Stimulated activated CD4-positive, alpha-beta T cell treated with anti-CD3 and anti-CD28 coated beads, Interleukin-15, amount 100 ng/mL, for 1 hour (primary cell): Measurements from ENCODE around the gene MIER2.
A peak's percentile ranks its signal among the peaks of the same experiment; 100 is the strongest.
"Not testable (repeated sequence)": the region's sequence is repeated elsewhere in the genome, so short reads cannot be mapped to it uniquely, and the experiment has no call there.

Source experiments
- DNase-seq, 2 donors: peaks; one replicate each; pipeline ENCODE4 v3.0.0-alpha.2; 2020; ENCODE audit warnings: low read depth in 1 of 2, low spot score in 1 of 2

Gene MIER2

DNA sequence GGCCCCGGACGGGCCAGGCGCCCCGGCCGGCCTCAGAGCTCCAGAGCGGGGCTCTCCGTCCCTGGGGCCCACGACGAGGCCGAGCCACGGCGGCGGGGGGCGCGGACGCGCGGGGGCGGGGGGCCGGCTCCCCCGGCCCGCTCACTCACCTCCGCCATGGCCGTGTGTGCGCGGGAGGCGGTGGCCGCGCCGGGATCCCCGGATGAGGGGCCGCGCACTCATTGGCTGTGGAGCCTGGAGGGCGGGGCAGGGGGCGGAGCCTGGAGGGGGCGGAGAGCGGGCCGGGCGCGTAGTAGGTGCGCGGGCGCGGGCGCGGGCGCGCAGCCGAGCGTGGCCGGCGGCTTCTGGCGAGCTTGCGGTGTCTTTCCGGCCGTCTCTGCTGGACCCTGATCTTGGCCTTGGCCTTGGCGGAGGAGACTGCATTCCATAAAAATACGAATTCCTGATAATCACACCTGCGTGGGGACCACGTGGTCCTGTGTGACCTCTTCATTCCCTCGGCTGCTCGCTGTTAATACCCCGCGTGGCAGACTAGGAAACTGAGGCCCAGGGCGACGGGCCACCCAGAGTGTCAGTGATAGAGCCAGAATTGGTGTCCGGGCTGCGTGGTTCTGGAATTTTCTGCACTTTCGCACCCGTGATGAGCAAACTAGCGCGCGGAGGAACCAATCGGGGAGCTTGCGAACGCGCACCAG, at the start of gene MIER2:
MIER2 (minus strand) TSS at position 172 of the 695 bp plus-strand sequence; CDS start at position 158, 14 bp downstream.
- peak; percentile 89 to 92 for DNase-seq

DNA sequence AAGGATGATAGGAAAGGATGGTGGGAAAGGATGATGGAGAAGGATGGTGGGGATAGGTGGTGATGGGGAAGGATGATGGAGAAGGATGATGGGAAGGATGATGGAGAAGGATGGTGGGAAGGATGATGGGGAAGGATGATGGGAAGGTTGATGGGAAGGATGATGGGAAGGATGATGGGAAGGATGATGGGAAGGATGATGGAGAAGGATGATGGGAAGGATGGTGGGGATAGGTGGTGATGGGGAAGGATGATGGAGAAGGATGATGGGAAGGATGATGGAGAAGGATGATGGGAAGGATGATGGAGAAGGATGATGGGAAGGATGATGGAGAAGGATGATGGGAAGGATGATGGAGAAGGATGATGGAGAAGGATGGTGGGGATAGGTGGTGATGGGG, 49.0 kb upstream of the MIER2 start:
- DNase-seq: not testable (repeated sequence)

DNA sequence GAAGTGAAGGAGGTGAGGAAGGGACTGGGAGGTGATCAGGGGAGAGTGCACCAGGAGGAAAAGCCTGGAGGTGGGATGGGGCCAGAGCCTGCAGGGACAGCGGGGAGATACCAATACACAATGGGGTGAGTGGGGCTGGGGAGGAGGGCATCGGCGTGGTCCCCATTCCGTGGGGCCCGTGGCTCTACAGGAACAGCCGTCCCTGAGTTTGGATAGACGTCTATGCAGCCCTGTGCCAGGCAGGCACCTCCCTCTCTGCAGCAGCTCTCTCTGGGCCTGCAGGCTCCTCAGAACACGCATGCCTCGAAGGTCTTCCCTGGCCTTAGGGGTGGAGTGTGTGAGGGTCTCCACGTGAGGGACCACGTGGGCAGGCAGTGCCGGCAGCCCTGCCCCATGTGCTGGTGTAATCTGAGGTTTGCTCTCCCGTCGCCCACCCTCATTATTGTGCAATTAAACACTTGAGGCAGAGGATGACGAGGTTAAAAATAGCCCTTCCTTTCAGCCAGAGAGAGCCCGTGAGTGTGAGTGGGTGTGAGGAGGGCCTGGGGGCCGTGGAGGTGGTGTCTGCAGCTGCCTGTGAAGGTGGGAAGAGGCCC, 47.9 kb upstream of the MIER2 start:
- DNase-seq: no peak

GRCh38 chr19:391726-392374, 47.3 kb upstream of the MIER2 start:
- DNase-seq: no peak

DNA sequence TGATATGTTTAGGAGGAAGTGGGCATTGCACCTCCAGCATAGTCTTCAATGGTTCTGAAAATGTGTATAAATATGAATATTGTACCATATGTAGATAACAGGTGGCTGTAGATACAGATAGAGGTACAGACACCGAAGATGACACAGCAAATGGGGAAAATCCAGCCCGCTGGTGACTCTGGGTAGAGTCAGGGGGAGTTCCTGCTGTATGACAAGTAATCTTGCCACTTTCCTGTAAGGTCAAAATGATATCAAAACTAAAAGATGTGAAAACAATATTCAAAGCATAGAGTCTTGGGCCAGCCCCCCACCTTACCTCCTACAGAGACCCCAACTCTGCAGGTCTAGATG, 46.6 kb upstream of the MIER2 start:
- DNase-seq: no peak

- no peak for DNase-seq
These were observed 46.0 kb upstream of the MIER2 start for GRCh38 chr19:390386-391206.

- no peak for DNase-seq
These were observed 45.3 kb upstream of the MIER2 start for GRCh38 chr19:389935-390289.

GRCh38 chr19:389255-389934, 44.8 kb upstream of the MIER2 start:
- DNase-seq: no peak

- no peak for DNase-seq
These were observed 44.1 kb upstream of the MIER2 start for GRCh38 chr19:388691-389090.

DNA sequence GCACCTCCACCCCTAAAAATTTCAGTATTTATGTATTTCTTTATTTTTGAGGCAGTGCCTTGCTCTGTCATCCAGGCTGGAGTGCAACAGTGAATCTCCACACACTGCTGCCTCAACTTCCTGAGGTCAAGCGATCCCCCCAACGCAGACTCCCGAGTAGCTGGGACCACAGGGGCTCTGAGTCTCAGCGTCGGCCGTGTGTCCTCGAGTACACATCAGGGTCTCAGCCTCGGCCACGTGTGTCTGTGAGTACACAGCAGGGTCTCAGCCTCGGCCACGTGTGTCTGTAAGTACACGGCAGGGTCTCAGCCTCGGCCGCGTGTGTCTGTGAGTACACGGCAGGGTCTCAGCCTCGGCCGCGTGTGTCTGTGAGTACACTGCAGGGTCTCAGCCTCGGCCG, 43.2 kb upstream of the MIER2 start:
- no peak for DNase-seq

DNA sequence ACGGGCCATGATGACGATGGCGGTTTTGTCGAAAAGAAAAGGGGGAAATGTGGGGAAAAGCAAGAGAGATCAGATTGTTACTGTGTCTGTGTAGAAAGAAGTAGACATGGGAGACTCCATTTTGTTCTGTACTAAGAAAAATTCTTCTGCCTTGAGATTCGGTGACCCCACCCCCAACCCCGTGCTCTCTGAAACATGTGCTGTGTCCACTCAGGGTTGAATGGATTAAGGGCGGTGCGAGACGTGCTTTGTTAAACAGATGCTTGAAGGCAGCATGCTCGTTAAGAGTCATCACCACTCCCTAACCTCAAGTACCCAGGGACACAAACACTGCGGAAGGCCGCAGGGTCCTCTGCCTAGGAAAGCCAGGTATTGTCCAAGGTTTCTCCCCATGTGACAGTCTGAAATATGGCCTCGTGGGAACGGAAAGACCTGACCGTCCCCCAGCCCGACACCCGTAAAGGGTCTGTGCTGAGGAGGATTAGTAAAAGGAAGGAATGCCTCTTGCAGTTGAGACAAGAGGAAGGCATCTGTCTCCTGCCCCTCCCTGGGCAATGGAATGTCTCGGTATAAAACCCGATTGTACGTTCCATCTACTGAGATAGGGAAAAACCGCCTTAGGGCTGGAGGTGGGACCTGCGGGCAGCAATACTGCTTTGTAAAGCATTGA, 42.2 kb upstream of the MIER2 start:
- DNase-seq: not testable (repeated sequence)

DNA sequence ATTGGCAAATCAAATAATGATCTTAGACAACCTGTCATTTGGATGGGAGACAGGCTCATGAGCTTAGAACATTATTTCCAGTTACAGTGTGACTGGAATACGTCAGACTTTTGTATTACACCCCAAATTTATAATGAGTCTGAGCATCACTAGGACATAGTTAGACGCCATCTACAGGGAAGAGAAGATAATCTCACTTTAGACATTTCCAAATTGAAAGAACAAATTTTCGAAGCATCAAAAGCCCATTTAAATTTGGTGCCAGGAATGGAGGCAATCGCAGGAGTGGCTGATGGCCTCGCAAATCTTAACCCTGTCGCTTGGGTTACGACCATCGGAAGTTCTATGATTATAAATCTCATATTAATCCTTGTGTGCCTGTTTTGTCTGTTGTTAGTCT, 41.6 kb upstream of the MIER2 start:
- not testable (repeated sequence) for DNase-seq

DNA sequence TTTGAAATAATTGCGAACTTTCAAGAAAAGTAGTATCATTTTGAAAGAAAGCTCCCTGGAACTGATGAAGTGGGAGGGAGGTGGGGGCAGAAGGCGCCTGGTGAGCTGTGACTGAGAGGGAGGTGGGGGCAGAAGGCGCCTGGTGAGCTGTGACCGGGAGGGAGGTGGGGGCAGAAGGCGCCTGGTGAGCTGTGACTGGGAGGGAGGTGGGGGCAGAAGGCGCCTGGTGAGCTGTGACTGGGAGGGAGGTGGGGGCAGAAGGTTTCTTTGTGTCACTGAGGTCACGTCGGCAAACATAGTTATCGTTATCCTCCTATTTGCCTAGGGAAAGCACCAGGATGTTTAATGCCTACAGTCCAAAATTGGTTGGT, 40.2 kb upstream of the MIER2 start:
- no peak for DNase-seq

DNA sequence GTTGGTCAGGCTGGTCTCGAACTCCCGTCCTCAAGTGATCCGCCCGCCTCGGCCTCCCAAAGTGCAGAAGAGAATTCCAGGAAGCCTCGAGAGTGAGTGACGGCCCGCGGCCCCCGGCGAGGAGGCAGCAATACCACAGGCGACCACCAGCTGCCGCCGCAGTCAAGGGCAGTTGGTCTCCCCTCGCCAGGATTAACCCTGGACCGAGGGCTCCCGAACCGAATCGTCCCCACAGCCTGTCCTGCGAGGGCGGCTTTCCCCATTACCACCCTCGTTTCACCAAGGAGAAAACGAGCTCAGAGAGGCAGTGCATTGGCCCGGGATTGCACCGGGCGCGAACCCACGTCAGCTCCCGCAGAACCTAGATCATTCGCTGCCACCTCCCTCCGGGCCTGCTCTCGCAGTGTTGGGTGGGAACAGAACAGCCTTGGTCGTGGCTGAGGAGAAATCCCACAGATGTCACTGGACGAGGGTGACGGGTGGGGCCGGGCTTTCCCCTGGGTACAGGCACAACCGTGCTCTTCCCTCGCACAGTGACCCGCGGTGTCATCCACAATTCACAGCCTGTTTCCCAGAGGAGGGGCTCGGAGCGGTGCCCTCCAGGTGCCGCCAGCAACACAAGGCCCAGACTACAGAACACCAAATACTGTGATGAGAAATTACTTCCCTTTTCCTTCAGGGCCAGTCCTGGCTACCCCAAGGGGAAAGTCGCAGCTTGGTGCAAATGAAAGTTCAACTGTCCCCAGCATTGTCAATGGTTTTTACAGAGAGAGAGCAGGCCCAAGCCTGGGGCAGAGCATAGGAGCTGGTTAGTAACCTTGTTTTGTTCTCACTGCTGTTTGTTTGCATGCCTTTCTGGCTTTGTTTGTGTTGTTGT, 39.6 kb upstream of the MIER2 start:
- no peak for DNase-seq

- no peak for DNase-seq
These were observed 38.4 kb upstream of the MIER2 start for GRCh38 chr19:383040-383439.

GRCh38 chr19:382578-382977, 38.0 kb upstream of the MIER2 start:
- DNase-seq: not testable (repeated sequence)

DNA sequence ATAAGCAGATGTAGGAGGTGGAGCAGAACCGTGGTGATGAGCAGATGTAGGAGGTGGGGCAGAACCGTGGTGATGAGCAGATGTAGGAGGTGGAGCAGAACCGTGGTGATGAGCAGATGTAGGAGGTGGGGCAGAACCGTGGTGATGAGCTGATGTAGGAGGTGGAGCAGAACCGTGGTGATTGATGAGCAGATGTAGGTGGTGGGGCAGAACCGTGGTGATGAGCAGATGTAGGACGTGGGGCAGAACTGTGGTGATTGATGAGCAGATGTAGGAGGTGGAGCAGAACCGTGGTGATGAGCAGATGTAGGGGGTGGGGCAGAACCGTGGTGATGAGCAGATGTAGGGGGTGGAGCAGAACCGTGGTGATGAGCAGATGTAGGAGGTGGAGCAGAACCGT, 37.3 kb upstream of the MIER2 start:
- not testable (repeated sequence) for DNase-seq

DNA sequence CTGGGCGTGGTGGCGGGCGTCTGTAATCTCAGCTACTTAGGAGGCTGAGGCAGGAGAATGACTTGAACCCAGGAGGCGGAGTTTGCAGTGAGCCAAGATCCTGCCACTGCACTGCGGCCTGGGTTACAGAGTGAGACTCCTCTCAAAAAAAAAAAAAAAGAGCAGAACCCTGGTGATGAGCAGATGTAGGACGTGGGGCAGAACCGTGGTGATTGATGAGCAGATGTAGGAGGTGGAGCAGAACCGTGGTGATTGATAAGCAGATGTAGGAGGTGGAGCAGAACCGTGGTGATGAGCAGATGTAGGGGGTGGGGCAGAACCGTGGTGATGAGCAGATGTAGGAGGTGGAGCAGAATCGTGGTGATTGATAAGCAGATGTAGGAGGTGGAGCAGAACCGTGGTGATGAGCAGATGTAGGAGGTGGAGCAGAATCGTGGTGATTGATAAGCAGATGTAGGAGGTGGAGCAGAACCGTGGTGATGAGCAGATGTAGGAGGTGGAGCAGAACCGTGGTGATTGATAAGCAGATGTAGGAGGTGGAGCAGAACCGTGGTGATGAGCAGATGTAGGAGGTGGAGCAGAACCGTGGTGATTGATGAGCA, 36.1 kb upstream of the MIER2 start:
- DNase-seq: not testable (repeated sequence)

GRCh38 chr19:379796-380195, 35.2 kb upstream of the MIER2 start:
- DNase-seq: no peak
